ENCODE results near the gene LPP.
"Not testable (repeated sequence)": the region's sequence is repeated elsewhere in the genome, so short reads cannot be mapped to it uniquely, and the experiment has no call there.

LPP gene

DNA sequence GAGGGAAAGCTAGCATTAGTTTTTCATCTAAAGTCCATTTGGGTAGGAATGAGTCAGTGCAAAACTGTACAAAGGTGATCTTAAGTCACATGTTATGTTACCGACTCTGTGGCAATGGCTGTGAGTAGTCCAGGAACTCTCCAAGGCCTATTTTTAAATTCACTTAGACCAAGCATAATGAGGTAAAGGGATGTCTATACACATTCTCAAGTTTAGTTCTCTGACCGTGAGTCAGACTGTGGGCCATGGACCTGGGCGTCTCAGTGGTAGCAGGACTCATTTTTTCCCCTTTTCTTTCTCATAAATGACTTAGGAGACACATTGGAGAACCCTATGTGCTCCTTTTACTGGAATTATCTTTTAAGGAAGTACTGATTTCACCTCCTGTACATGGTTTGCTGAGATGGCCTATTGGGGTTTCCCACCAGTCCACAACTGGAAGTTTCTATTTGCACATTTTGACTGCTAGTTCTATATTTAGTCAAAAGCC, 529.1 kb downstream of the LPP start:
- DNase-seq (ENCODE audit: low read depth): no peak

GRCh38 chr3:188684276-188684675, 530.3 kb downstream of the LPP start:
- DNase-seq (ENCODE audit: low read depth): no peak

GRCh38 chr3:188685789-188686188, 531.8 kb downstream of the LPP start:
- DNase-seq (ENCODE audit: low read depth): no peak

DNA sequence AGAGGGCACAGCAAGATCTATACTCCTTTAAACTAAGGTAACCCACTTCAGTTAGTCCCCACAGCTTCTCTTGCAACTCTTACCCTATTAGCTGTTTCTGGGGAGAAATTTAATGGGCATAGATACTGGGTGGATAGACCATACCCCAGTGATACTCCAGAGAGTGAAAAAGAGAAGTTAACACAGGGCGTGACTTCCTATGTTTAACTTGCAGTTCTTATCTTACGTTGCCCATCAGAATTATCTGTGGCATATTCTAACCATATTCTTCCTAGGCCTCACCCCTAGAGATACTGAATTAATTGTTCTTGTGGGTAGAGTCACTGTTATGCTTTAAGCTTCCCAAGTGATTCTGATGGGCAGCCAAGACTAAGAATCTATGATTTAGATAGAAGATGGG, 532.4 kb downstream of the LPP start:
- DNase-seq (ENCODE audit: low read depth): no peak

DNA sequence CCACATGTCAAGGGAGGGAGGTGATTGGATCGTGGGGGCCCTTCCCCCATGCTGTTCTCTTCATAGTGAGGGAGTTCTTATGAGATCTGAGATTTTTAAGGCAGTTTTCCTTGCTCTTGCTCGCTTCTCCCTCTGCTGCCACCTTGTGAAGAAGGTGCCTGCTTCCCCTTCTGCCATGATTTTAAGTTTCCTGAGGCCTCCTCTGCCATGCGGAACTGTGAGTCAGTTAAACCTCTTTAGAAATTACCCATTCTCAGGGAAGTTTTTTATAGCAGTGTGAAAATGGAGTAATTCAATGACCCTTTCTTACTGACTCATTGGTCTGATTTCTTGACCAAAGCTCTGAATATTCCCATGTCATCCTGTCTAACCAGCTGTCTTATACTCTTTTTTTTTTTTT, 533.4 kb downstream of the LPP start:
- DNase-seq (ENCODE audit: low read depth): no peak

DNA sequence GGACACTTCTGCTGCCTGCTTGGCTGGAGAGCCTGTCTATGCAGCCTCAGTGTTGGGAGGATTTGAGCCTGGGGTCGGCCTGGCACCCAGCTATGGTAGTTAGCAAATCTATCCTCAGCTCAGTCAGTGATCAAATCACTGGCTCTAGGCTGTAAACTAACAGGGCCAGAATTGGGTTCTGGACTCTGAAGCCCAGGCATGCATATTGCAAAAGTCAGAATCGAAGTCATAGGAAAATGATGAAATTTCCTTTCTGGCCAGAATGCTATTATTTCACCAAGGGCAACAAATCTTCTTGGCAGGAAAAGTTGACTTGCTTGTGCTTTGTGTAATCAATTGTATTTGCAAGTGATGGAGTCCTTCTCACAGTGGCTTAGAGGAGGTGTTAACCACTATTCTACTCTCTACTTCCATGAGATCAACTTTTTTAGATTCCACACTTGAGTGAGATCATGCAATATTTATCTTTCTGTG, 535.2 kb downstream of the LPP start:
- DNase-seq (ENCODE audit: low read depth): no peak

DNA sequence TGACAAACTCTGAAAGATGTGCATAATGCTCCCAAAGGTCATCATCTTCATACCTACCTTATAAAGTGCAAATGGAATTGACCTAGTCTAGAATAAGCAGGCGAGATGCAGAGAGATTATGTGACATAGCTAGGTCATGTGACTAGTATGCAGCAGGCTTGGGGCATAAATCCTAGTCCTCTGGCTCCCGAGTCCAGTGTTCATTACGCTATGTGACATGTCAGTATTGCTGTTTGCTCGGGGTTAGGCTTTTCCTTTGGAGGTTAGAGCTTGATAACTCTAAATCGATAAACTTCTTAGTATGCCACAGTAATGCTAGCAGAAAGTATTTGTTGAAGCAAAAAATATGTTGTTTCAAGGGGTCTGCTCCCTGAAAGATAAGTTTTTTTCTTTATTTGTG, 536.1 kb downstream of the LPP start:
- DNase-seq (ENCODE audit: low read depth): no peak

- no peak for DNase-seq (ENCODE audit: low read depth)
Measured at GRCh38 chr3:188691004-188691403, 537.0 kb downstream of the LPP start.

- DNase-seq (ENCODE audit: low read depth): no peak
Measured at GRCh38 chr3:188691665-188692064, 537.7 kb downstream of the LPP start.

DNA sequence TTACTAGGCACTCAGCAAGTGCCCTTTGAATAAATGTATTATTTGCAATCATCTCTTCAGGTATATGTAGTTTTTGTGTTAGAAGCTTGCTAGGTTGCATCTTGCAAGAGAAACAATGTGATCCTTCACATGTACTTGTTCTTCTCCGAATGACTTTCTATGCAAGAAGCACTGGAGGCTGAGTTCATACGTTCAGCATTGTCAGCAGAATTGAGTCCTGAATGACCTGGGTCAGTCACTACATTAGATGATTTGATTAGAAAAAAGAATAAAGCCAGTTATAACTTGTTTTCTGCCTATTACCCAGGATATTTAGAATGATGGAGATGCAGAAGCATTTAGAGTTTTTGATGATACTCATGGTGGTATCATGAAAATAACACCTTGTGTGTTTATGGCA, 538.7 kb downstream of the LPP start:
- no peak for DNase-seq (ENCODE audit: low read depth)

DNA sequence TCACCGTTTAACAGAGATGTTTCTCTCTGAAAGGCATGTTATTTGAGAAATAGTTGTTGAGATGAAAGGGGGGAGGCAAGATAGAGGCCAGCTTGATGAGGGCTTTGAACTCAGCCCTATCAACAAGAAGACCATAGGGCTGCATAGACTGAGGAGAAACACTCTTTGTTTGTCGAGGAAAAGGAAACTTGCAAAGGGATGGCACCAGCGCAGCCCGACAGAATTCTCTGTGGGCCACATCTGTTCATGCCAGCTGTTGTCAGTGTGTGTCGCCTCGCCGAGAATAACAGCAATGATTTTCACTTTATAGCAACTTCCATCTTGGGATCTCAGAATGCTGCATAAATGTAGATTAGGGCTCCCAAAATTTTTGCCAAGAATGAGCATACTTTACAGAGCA, 539.5 kb downstream of the LPP start:
- DNase-seq (ENCODE audit: low read depth): no peak

GRCh38 chr3:188695241-188695640, 541.3 kb downstream of the LPP start:
- DNase-seq (ENCODE audit: low read depth): no peak

DNA sequence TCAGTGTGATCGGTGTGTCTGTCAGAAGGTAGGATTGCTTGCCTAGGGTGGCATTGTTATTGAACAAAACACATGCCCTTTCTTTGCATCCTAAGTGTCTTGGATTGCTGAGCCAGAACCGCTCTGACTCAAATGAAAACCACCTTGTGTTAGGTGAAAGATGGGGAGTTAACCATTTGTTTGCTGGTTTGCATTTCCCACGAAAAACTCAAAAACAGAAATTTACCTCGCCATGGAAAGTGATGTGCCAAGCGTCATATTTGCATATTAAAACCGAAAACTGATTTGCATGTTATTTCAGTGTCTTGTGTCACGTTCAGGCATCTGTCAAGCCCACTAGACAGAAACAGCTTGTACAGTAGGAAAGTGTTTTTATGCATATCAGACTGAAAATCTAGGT, 543.2 kb downstream of the LPP start:
- no peak for DNase-seq (ENCODE audit: low read depth)

DNA sequence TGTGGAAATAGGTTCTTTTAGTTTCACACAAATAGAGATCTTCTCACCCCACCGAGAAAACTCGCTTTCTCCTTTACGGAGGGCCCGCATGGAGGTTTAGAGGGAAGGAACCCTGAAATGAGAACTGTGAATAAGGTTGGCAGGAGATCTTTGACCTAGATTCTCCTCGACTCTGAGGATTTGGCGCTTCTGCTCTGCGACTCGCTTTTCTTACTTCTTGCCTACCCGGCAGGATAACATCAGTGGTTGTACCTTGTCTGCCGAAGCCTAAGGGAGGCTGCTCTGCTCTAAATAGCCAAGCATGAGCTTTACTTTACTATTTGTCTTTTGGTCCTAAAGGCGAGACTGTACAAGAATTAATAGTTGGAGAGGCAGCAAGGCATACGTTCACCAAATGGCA, 544.5 kb downstream of the LPP start:
- DNase-seq (ENCODE audit: low read depth): no peak

DNA sequence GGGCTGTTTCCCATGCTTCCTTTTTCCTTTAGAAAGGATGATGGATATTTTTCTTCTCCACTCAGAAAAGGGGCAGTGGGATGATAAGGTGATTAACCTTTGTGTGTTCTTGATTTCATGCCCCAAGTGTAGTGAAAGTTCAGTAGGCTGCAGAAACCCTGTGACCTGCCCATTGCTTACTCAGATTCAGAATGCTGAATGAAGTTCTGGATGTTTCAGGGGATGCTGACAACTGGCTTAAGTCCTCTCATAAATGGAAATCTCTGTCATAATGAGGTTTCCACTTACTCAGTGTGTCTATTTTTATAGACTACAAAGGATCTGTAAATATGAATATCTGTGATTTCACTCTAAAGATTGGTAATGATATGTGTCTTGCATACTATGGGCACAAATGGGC, 546.5 kb downstream of the LPP start:
- no peak for DNase-seq (ENCODE audit: low read depth)

GRCh38 chr3:188700918-188701317, 547.0 kb downstream of the LPP start:
- DNase-seq (ENCODE audit: low read depth): no peak

- DNase-seq (ENCODE audit: low read depth): no peak
Measured at GRCh38 chr3:188701485-188701969, 547.6 kb downstream of the LPP start.

GRCh38 chr3:188702028-188702427, 548.1 kb downstream of the LPP start:
- DNase-seq (ENCODE audit: low read depth): not testable (repeated sequence)

DNA sequence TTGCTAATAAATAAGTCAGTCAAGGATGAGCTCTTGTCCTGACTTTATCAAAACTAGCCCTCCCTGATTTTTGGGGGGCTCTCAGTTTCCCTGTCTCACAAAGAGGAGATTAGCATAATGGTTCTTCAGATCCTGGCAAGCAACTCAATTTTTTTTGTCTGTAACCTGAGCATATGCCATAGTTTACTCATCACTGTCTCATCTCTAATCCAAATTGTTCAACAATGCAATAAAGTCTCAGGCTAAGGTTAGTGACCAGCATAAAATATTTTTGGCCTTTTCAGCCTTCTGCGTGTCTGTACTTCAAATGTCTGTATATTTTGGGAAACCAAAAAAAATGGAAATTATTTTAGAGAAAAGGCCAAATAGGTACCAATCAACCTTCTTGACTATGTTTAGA, 552.2 kb downstream of the LPP start:
- no peak for DNase-seq (ENCODE audit: low read depth)

- no peak for DNase-seq (ENCODE audit: low read depth)
Measured at GRCh38 chr3:188706599-188706998, 552.6 kb downstream of the LPP start.

GRCh38 chr3:188707381-188708288, 553.7 kb downstream of the LPP start:
- DNase-seq (ENCODE audit: low read depth): no peak

- DNase-seq (ENCODE audit: low read depth): no peak
Measured at GRCh38 chr3:188711881-188712247, 557.9 kb downstream of the LPP start.

DNA sequence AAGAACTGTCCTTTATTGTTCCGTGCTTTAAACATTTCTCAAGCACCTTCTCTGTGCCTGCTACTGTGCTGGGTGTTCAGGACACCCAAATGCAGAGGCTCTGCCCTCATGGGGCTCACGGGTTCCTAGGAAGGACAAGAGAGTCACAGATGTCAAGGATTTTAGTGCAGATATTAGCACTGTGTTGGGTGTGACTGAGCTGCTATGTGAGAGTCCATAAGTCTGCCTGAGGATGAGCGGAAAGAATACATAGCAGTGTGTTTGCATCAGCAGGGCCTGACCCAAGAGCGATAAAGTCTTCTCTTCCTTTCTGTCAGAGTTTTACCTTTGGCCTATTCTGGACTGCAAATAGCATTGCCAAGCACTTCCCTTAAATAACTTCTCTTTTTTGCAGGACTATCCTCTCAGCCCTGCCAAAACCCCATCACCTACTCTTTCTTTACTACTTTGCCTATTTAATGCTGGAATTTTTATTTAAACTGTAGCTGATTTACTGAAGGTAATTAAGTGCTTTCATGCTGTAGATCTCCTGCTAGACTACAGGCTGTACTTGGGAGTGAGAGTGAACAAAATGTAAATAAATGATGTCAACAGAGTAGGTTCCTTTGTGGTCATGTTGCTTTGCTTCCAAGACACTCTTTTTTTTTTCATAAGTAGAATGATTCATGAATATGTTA, 558.4 kb downstream of the LPP start:
- no peak for DNase-seq (ENCODE audit: low read depth)
